ENCODE data around the gene UBB.

- TF ChIP-seq EZH2 (IDR thresholded peaks at IDR 0.05; ENCODE audit: insufficient read depth, poor library complexity, severe bottlenecking) (no peak), EZH2phosphoT487 (IDR thresholded peaks at IDR 0.05; ENCODE audit: insufficient read depth, low read depth) (no peak)
Measured at GRCh38 chr17:16363749-16364536, 16.9 kb upstream of the UBB start.

Data from GM23248 (cell line).